HUES48 (cell line): ENCODE measurements around the gene IL2RG.

ENCODE experiments used
- H3K27ac ChIP-seq: one replicate; pipeline ENCODE4 v1.7.0; 2013; ENCODE audit warnings: low read depth, low read length, inconsistent platforms
- H3K27me3 ChIP-seq: 2 replicates; pipeline ENCODE4 v1.6.1; 2013; ENCODE audit warnings: mild to moderate bottlenecking, low read length; ENCODE audit not compliant: control insufficient read depth, insufficient read depth
- H3K36me3 ChIP-seq: 2 replicates; pipeline ENCODE4 v1.6.1; 2013; ENCODE audit warnings: low read length; ENCODE audit not compliant: control insufficient read depth, insufficient read depth
- H3K4me1 ChIP-seq: 2 replicates; pipeline ENCODE4 v1.6.1; 2013; ENCODE audit warnings: mild to moderate bottlenecking, low read length; ENCODE audit not compliant: control insufficient read depth, insufficient read depth
- H3K4me3 ChIP-seq: 2 replicates; pipeline ENCODE4 v1.5.1; 2013; ENCODE audit warnings: mild to moderate bottlenecking, low read depth, low read length
- H3K9ac ChIP-seq: 2 replicates; pipeline ENCODE4 v1.6.1; 2013; ENCODE audit warnings: mild to moderate bottlenecking, low read depth, low read length, moderate library complexity
- H3K9me3 ChIP-seq: 2 replicates; pipeline ENCODE4 v1.6.1; 2013; ENCODE audit warnings: low read length; ENCODE audit not compliant: control insufficient read depth, insufficient read depth

The IL2RG gene

DNA sequence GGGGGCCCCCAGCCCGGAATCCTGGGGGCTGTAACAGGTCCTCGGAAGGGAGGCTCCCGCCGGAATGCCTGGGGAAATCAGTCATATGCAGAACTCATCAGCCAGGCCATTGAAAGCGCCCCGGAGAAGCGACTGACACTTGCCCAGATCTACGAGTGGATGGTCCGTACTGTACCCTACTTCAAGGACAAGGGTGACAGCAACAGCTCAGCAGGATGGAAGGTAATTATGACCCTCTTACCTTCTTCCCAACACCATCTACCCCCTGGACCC is 14.7 kb downstream of the IL2RG start:
- Histone ChIP-seq H3K9ac (no peak overlapping the region), H3K4me3 (peak overlapping the region; percentile 81), H3K9me3 (peaks cover 18% of the 10 kb centered on the region), H3K27ac (no peak overlapping the region), H3K36me3 (peaks cover 3% of the 10 kb centered on the region; the same call in 1 of the 2 replicates), H3K4me1 (peaks cover 16% of the 10 kb centered on the region; the same call in 1 of the 2 replicates), H3K27me3 (peaks cover 13% of the 10 kb centered on the region; the same call in 1 of the 2 replicates)

DNA sequence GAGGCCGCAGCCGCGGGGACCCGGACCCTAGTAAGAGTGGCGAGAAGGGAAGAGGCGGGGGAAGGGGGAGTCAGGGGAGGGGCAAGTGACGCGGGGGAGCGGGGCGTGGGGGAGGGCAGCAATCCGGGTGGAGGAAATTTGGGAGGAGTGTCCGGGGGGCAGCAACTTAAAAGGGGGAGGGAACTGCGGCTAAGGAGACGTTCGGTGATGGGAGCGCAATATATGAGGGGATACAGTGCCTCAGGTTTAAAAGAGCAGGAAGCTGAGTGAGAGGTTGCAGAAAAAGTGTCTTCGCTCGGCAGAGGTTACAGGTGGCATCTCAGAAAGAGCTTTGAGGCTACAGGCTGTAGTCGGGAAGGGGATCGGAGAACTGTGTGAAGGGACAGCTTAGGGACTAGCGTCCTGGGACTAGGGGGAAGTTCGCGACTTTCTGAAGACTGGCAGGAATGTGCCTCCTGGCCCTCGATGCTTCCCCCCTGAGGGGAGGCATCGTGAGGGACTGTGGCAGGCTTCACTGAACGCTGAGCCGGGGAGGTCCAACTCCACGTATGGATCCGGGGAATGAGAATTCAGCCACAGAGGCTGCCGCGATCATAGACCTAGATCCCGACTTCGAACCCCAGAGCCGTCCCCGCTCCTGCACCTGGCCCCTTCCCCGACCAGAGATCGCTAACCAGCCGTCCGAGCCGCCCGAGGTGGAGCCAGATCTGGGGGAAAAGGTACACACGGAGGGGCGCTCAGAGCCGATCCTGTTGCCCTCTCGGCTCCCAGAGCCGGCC is 15.2 kb downstream of the IL2RG start:
- H3K4me1 ChIP-seq = peaks cover 15% of the 10 kb centered on the region; the same call in 1 of the 2 replicates
- H3K36me3 ChIP-seq = no peaks in the 10 kb centered on the region; the same call in 1 of the 2 replicates
- H3K9ac ChIP-seq = 0 out of 2 replicates have a peak overlapping the region, but pooled peaks have one; percentile 22
- H3K4me3 ChIP-seq = peak overlapping the region; percentile 81
- peaks cover 8% of the 10 kb centered on the region; the same call in 1 of the 2 replicates for H3K27me3 ChIP-seq
- H3K9me3 ChIP-seq = peaks cover 23% of the 10 kb centered on the region
- peak overlapping the region; percentile 67 for H3K27ac ChIP-seq

DNA sequence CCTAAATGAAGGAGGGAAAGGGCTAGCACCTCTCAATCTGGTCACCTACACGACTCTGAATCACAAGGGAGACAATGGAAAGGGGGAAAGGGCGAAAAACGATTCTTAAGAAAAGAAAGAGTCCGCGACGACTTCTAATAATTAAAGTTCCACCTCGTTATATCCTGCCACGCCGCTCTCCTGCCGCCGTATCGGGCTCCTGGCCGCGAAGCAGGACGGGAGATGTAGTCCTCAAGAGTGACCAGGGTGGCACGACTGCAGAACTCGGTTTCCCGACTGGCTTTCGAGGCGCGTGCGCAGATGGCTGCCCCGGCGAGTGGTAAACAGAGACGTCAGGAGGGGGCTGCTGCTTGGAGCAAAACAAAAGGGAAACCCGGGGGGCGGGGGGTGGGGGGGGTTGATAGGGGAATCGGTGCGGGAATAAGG is 15.8 kb downstream of the IL2RG start, which contains the start of gene FOXO4:
FOXO4 (plus strand) TSS at position 297 of the 426 bp plus-strand sequence. CDS start 678 bp downstream, outside the sequence.
- H3K27me3 ChIP-seq = peaks cover 8% of the 10 kb centered on the region; the same call in 1 of the 2 replicates

DNA sequence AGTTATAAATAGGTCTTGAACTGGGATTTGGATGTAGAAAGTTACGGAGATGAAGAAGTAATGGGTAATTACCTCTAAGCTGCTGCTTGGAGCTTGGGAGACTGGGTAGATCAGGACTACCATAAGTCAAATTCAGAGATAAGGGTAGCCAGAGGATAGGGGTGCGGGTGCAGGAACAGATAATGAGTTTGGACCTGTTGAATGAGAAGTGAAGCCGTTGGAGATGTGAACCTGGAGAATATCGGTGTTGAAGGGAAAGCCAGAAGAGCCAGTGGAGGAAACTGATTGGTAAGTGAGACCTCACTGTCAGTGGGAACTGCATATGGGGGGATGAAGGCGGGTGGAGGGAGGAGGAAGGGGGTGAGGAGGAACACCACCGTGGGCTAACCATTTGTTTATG is 16.3 kb downstream of the IL2RG start:
- no peaks in the 10 kb centered on the region for H3K36me3 ChIP-seq
- no peak overlapping the region for H3K9ac ChIP-seq
- peaks cover 6% of the 10 kb centered on the region; the same call in 1 of the 2 replicates for H3K4me1 ChIP-seq
- peak overlapping the region; percentile 70 for H3K4me3 ChIP-seq
- peaks cover 8% of the 10 kb centered on the region; the same call in 1 of the 2 replicates for H3K27me3 ChIP-seq
- H3K9me3 ChIP-seq = peaks cover 25% of the 10 kb centered on the region
- H3K27ac ChIP-seq = no peak overlapping the region

More for the DNA sequence above, 15.8 kb downstream of the IL2RG start, which contains the start of gene FOXO4:
- Histone ChIP-seq H3K4me3 (peak within 1 kb of the TSS; percentile 81), H3K9me3 (peaks cover 25% of the 10 kb centered on the region), H3K9ac (0 out of 2 replicates have a peak within 1 kb of the TSS, but pooled peaks have one; percentile 22), H3K36me3 (no peaks in the 10 kb centered on the region), H3K4me1 (peaks cover 9% of the 10 kb centered on the region; the same call in 1 of the 2 replicates), H3K27ac (peak within 1 kb of the TSS; percentile 67)

DNA sequence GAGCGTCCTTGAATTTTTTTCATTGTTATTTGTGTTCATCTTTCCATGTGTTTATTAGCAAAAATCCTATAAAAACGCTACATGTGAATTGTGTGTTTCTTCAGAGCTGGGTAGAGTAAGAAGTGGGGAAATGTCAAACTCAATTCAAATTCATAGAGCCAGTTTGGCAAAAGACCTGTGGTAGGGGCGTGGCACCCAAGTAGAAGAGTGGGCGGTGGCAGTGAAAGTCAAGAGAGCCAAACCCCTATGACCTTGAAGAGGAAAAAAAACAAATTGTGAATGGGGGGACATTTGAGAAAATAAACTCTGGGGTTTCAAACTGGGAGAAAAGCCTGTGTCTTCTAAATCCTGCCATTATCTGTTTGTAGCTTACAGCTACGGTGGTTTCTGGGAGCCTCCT is 20.1 kb downstream of the IL2RG start:
- Histone ChIP-seq H3K9ac (no peak overlapping the region), H3K36me3 (no peaks in the 10 kb centered on the region), H3K9me3 (peaks cover 27% of the 10 kb centered on the region), H3K27me3 (no peaks in the 10 kb centered on the region), H3K4me3 (no peak overlapping the region), H3K4me1 (no peaks in the 10 kb centered on the region), H3K27ac (no peak overlapping the region)

DNA sequence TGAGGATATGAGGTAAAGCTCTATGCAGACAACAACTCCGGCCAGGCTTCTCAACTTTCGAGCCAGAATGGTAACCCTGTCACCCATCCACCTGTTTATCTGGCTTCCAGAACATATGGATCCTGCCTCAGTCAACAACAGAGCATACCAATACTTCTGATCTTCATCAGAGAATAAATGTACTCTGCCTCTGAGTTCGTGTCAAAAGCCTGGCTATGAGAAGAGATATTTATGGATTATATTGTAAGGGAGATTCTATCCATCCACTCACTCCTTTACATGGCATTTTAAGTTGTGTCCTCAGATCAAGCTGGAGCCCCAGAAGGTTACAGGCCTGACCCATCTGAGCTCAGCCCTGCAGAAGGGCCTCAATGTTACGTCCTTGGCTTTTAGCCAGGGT is 25.5 kb downstream of the IL2RG start:
- H3K9ac ChIP-seq = no peak overlapping the region
- H3K4me3 ChIP-seq = no peak overlapping the region
- H3K27me3 ChIP-seq = no peaks in the 10 kb centered on the region

DNA sequence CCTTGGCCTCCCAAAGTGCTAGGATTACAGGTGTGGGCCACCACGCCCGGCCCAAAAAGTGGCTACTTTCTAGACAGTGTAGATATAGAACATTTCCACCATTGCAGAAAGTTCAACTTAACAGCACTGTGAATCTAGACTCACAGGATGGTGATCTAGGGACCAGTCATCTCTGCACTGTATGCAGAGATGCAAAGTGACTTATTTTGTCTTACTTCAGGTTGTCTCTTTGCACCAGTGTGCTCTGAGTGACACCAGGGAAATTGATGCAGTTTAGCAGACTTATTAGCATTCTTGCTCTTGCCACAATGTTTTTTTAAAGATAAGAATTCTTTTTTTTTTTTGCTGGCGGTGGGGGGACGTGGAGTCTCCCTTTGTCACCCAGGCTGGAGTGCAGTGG is 28.6 kb downstream of the IL2RG start:
- Histone ChIP-seq H3K27ac (no peak overlapping the region), H3K27me3 (no peaks in the 10 kb centered on the region), H3K4me3 (no peak overlapping the region), H3K9ac (no peak overlapping the region), H3K4me1 (no peaks in the 10 kb centered on the region), H3K36me3 (no peaks in the 10 kb centered on the region), H3K9me3 (peaks cover 16% of the 10 kb centered on the region)

More for the DNA sequence above, 25.5 kb downstream of the IL2RG start:
- Histone ChIP-seq H3K4me1 (no peaks in the 10 kb centered on the region), H3K27ac (no peak overlapping the region), H3K9me3 (peaks cover 17% of the 10 kb centered on the region), H3K36me3 (no peaks in the 10 kb centered on the region)

DNA sequence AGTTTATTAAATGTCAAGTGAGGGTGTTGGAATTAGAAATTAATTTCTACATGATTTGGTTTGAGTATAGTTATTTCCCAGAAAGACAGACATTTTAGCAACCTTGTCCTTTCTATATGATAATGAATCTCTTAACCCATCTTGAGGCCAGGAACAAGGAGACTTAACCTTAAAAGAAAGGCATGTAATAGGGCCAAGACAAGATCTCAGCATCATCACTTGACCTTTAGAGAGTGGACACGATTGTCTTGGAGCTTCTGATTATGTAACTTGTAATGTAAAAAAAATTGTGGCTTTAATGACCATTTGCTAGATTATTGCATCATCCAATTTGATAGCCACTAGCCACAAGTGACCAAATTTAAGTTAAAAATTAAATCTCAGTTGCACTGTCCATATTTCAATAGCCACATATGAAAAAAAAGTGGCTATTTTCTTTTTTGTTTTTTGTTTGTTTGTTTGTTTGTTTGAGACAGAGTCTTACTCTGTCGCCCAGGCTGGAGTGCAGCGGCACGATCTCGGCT is 29.2 kb downstream of the IL2RG start:
- Histone ChIP-seq H3K4me3 (no peak overlapping the region), H3K9ac (no peak overlapping the region), H3K27me3 (no peaks in the 10 kb centered on the region), H3K4me1 (no peaks in the 10 kb centered on the region), H3K27ac (no peak overlapping the region), H3K36me3 (no peaks in the 10 kb centered on the region), H3K9me3 (peaks cover 16% of the 10 kb centered on the region)

DNA sequence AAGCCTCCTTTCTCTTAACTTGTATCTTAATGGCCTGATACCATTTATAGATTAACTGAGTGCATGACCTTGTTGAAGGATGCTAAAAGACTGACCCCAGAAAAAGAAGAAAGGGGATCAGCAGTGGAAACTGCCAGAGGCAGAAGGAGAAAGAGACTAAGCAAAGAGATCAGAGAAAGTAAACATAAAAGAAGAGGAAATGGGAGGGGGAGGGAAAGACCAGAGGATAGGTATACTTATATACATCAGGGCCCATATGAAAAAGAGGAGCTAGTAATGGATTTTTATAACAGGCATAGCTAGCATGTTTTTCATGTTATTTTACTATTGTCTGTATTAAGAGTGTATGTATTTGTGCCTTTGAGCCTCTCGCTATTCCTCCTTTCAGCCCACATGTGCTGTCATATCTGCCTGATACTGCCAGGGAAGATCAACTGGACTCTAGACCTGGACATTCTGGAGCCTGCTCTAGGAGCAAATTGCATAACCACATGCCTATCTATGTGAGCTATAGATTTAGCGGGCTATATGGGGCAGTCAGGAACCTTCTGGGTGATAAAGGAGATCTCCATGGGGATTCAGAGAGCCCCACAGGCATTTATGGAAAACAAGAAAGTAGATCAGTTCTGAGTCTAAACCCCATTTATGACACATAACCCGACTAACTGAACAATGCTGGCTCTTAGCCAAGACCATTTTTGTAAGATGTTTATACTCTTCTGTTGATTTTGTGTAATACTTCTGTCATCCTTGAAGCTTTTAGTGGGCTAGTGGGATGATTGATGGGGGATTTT is 29.9 kb downstream of the IL2RG start:
- Histone ChIP-seq H3K27me3 (no peaks in the 10 kb centered on the region), H3K36me3 (no peaks in the 10 kb centered on the region), H3K9me3 (peaks cover 16% of the 10 kb centered on the region), H3K27ac (no peak overlapping the region), H3K9ac (no peak overlapping the region), H3K4me1 (no peaks in the 10 kb centered on the region), H3K4me3 (no peak overlapping the region)

DNA sequence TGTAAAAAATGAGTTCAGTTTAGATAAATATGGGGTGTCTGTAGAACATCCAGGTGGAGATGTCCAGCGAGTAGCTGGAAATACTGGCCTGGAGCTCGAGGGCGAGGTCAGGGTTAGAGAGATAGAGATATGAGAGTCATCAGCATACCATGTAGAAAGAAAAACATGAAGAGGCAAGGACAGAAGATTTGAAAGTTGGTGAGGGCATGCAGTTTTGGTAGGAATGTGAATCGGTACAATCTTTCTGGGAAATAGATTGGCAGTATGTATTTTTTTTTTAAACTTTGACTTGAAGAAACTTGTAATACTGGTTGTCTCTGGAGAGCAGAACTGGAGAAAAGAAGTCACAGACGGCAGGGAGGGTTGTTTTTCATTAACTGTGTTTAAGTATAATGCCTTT is 40.8 kb downstream of the IL2RG start:
- H3K36me3 ChIP-seq = peaks cover 4% of the 10 kb centered on the region; the same call in 1 of the 2 replicates
- H3K9ac ChIP-seq = no peak overlapping the region
- no peak overlapping the region for H3K27ac ChIP-seq
- H3K4me3 ChIP-seq = no peak overlapping the region
- H3K27me3 ChIP-seq = no peaks in the 10 kb centered on the region
- H3K9me3 ChIP-seq = peaks cover 31% of the 10 kb centered on the region
- no peaks in the 10 kb centered on the region for H3K4me1 ChIP-seq
